HG03571 (cell line): ENCODE data around the gene STAMBPL1.

ENCODE experiments used
- ATAC-seq: cut with Tn5 transposase; IDR thresholded peaks from one replicate; pipeline ENCODE4 v1.9.1; 2021; ENCODE audit not compliant: unreplicated experiment

The STAMBPL1 gene

DNA sequence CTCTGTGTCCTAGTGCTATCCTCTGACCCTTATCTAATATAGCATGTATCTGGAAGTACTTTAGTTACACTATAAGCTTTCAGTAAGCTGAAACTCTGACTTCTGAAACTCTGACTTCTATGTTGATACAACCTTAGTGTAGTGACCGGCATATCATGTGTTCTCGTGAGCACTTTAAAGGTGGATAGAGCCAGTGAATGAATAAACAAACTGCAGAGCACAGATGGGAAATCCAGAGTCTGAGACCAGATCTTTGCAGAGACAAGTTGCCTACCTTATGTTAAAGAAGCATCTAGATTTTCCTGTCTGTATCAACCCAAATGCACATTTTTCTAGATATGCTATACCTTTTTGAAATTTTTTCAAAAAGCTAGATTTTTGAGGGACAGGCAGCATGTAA is 69.0 kb downstream of the STAMBPL1 start:
- ATAC-seq: no peak

DNA sequence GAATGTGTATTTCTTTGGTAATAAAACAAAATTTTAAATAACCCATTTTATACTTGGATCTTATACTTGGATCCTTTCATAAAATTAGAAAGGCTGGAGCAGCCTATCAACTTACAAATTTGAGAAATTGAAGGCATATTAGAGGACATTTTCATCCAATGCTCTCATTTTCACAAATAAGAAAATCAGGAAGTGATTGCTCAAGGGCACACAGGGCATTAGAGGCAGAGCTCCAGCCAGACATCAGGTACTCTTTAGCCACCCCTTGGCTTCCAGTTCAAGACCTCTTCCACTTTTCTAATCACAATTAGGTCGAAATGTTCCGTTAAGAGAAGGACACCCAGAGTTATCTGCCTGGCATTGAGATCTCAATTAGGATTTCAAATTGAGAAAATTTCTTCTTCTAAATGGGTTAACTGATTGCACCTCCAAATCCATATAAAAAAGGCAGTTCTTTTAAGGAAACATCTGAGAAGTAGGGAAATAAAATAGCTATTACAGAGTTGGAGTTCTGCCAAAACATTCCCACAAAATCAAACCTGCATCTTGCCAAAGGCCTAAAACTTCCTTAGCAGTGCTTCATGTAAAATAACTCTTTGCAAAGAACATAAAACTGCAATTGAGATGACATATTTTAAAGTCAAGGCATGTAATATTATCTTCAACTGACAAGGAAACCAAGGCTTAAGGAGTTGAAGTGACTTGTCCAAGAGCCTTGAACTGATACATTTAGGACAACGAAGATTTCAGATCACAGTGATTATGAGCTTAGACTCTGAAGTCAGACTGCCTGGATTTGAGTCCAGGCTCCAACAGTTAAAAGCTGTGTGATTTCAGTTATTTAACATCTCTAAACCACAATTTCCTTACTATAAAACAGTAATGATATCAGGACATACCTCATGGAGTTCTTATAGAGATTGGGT is 70.1 kb downstream of the STAMBPL1 start:
- no peak for ATAC-seq

DNA sequence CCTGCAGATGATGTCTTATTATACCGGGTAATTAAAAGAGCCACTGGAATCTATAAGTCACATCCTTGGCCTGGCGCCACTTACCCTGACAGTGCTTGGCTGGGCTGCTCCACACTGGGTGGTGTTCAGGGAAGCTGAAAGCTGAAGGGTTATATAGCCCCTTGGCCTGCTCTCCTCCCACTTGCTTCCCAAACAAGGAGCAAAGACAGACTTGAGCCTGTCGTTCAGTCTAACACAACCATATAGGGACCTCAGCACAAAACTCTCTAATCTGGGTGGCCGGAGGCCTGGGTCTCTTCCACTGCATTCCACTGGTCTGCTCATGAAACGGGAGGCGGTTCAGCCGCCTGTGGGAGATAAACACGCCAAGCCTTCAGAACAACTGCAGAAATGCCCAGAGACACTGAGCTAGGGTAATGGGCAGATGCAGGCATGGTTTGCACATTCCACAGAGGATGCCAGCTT is 72.6 kb downstream of the STAMBPL1 start, which contains the start of gene ACTA2:
Gene ACTA2 (minus strand): TSS at position 127 of the 465 bp plus-strand sequence. CDS start 3,843 bp downstream, outside the sequence.
- ATAC-seq: no peak

DNA sequence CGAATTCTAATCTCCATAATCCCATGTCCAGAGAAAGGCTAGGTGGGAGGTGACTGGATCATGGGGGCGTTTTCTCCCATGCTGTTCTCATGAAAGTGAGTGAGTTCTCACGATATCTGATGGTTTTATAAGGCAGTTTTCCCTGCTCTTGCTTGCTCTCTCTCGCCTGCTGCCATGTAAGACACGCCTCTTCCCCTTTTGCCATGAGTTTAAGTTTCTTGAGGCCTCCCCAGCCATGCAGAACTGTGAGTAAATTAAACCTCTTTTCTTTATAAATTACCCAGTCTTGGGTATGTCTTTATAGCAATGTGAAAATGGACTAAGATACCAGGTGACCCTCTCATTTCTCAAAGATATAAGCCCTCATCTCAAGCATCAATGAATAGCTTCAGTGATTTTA is 73.6 kb downstream of the STAMBPL1 start:
- ATAC-seq: no peak

DNA sequence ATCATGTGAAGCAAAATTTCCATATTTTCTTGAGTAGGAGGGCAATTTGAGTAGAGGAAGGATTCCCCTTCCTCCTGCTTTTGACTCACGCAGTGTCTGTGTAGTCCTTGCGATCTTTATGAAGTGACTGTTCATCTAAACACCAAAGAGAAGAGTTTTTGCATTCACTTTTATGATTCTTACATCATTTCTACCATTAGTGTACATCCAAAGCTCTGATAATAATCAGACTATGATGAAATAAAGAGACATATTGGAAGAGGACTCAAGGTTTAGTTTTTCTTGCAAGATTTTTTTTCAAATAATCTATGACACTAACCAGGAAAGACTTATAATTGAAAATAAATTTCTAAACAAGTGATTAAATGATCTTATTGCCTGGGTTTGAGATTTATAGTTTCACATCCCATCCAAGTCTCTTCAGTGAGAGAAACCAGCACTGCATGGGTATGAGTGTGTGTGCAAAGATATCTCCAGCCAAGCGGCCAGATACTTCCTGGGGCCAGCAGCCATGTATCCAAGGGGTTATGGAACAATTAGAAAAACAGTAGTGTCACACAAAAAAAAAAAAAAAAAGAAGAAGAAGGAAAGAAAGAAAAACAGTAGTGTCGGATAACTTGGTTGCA is 74.5 kb downstream of the STAMBPL1 start:
- no peak for ATAC-seq

DNA sequence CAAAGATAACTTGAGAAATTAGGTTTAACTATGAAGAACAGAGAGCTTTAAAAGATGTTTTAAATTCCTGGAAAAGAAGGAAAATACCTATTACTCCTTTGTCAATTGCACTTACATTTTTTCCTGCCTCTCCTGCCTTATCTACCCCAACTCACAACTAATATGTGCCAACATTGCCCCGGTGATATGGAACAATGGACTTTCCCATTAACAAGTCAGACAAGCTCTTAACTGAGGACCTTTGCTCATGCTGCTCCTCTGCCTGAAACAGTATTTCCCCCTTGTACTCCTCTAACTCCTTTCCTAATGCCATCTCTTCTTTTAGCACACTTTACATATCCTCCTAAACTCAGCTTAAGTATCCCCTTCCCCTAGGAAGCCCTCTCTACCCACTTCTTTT is 77.3 kb downstream of the STAMBPL1 start:
- no peak for ATAC-seq

DNA sequence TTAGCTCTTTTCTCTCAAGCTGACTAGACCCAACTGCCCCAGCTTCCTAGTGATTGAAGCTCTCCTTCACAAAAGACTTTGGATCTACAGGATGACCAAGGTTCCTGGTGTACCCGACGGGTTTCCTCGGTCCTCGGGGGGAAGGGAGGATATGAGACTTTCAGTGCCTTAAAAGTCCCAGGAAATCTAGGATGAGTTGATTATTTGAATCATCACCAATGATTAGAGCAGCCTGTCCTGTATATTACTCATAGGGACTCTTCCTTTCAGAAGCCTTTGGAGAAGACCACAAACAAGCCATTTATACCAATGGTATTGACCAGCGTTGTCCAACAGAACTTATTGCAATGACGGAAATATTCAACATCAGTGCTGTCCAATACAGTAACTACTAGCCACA is 78.7 kb downstream of the STAMBPL1 start:
- ATAC-seq: no peak

DNA sequence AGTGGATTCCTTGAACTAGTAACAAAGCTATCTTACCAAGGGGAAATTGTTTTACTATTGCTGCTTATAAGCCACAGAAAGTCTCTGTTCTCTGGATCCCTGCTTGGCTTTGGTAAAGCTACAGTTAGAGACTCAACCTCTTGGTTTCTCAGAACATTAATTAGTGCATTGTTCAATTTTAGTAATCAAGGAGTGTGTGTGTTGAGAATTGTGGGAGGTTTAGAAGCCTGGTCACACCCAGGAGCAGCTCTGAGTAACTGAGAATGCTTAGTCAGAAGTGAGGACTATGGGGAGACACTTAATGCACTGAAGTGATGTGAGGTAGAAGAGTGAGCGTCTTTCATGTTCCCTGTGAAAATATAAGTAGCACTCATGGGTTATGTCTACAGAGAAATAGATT is 80.8 kb downstream of the STAMBPL1 start:
- ATAC-seq: no peak

DNA sequence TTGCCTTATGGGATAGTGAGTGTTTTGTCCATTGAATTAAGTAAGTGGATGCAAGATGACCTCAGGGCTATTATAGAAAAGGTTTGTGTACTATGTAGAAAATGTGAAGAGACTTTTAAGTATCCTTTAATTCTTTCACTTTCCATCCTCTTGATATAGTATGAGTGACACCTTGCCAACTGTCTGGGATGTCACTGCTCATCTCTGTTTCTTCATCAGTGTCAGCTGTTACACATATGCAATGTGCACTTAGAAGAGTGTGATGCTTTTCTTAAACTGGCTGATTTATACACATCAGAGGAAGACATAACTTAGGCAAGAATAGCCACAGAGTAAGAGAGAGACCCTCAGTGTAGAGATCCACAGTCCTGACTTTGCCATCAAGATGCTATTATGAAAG is 81.2 kb downstream of the STAMBPL1 start:
- no peak for ATAC-seq

DNA sequence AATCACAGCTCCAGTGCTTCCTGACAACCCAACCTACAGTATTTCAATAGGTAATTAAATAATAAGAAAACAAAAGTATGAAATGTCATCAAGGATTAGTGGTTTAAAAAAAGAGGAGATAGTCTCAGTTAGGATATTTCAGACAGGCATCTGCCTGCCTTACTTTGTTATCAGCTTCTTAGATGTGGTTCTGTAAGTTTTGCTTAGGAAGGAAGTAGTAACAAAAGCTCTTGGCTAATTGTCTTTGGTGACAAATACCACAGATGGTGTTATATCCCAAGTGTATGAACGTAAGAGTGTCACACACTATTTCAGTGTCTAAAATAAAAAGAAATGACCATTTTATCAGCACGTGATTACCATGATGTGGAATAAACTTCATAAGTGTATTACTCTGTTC is 82.3 kb downstream of the STAMBPL1 start:
- ATAC-seq: no peak

DNA sequence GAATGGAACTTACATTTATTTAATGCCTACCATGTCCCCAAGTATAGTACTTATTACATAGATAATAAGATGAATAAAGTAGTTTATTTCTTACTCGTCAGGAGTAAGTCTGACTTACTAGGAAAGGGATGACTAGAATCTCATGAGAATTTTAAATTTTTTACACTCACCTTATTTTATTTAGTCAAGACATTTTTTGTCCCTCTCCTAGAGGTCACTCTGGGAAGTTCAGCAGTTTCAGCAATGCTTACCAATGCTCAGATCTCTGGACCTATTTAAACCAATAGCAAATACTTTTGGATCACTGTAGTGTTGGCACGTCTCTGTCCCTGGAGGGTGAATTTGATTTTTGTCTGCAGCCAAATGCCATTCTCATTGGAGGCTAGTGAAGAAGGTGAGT is 83.3 kb downstream of the STAMBPL1 start:
- ATAC-seq: no peak

DNA sequence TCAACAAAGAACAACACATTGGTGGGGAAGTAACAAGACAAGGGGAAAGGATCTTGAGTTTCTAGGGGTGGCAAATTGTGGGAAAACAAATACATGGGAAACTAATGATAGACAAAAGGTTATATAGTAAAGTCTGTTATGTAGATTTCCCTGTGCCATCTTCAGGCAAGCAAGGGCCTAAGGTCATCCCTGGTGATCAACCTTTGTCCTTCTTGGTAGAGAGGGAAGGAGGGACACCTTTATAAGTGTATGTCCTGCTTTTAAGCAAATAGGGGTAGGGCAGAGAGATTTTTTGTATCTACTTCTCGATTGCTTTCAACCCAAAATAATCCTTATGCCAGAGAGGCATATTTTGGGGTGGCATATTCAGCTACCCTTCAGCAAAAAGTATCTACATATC is 84.3 kb downstream of the STAMBPL1 start:
- no peak for ATAC-seq

DNA sequence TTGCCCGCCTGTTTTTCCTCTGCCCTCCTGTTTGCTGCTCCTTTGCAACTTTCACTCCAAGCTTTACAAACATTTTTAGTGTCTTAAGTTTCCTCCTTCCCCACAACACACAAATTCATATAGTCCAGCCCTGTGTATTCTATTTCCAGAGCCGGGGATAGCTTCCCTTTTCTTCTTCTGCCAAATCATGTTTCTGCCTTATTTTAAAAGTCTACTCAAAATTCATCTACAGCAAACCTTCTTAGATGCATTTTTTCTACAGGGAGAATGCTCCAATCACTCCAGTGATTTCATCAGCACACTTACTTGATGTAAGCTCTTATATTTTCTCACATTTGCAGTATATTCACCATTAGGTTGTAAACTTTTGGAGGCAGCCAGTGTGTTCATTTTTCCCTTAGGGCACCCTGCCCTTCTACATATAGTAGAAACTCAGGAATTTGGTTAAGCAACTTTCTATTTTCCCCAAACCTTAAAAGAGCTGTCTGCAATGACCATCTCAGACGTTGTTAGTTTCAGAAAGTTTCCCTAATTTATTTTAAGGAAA is 84.9 kb downstream of the STAMBPL1 start:
- ATAC-seq: no peak

DNA sequence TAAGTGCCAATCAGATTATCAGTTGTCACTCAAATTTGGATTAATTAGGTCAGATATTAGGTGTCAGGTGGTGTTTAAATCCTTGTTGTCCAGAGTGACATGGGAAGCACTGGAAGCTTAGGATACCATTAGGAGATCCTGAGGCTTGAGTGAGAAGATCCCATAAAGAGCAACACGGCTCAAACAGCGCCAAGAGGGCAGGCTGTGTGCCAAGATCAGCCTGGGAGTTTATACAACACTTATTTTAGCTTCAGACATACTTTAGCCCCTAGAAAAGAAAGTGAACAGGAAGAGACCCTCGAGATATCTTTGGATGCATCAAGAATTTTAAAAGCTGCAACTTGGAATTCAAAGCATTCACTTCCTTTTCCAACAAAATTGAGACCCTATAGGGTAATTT is 86.8 kb downstream of the STAMBPL1 start:
- ATAC-seq: no peak

DNA sequence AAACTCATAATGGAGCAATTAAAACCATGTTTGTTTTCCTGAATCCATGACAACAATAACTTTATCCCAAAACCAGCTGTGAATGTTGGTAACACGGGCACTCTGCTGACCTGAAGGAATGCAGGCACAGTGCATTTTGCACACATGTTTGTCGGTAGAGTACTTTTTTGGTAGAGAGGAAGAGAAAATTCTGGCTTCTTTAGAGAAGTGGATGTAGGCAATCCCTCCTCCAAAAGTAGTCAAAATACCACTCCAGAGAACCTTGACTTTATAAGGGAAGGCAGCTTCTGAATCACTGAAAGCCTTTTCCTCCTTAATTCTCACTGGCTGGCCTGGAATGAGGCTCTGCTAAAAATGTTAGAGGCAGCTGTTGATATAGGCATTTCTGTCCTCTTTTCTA is 88.3 kb downstream of the STAMBPL1 start:
- no peak for ATAC-seq

DNA sequence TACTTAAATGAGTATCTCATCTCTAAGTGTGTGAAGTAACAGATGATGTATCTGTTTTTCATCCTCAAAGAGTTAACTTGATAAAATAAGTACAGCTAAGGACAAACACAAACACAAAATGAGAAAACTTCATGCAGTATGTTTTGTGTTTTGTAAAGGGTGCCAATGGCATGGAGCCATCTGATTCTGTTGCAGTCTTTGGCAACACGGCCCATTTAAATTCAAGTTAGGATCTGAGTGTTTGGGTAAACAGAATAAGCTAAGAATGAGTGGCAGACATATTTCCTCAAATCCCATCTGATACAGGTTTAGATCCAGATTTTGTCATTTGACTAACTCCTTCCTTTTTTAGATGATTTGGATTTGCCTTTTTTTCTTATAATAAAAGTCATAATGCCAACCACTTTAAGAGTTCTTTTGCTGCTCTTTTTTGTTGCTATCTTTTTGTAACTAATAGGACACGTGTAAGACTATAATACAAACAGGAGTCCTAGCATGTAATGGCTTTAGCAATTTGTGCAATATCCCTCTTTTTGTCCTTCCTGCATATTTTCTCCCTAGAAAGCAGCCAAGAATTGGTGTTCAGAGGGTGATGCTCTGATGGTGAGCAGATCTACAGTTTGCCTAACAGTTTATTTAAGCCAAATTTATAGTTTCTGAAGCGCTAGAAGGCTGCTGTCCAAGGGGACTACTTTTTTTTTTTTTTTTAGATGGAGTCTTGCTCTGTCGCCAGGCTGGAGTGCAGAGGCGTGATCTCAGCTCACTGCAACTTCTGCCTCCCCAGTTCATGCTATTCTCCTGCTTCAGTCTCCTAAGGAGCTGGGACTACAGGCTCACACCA is 91.4 kb downstream of the STAMBPL1 start:
- ATAC-seq: no peak
